GM15510 (cell line): ENCODE data around the gene PDCD11.

Experiments used
- POLR2A ChIP-seq: IDR thresholded peaks from 3 replicates; pipeline ENCODE4 v1.6.1; 2011; ENCODE audit warnings: borderline replicate concordance; ENCODE audit not compliant: insufficient read length; ENCODE audit errors: extremely low read depth

The PDCD11 gene

GRCh38 chr10:103479135-103479534, 82.7 kb downstream of the PDCD11 start, which contains the start of gene CALHM3:
Gene CALHM3, minus strand, starts transcription at chr10:103479240. Its CDS starts 208 bp downstream, at chr10:103479032.
- TF ChIP-seq POLR2A: no peak

- no peak for TF ChIP-seq POLR2A
These were observed 84.1 kb downstream of the PDCD11 start for GRCh38 chr10:103480521-103480920.

GRCh38 chr10:103481974-103482531, 85.6 kb downstream of the PDCD11 start:
- TF ChIP-seq POLR2A: no peak

DNA sequence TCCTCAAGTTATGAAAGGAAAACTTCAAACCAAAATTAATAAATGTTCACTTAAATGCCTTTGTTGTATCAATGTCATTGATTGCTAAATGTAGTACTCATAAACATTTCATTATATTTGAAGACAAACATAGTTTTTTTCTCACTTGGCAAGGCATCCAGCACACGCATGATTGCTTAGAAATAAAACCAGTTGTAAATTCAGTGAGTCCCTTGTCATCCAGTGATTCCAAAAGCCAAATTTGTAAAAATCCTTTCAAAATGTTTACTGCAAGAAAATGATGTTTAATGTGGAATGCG, 90.9 kb downstream of the PDCD11 start:
- TF ChIP-seq POLR2A: no peak

- no peak for TF ChIP-seq POLR2A
These were observed 94.5 kb downstream of the PDCD11 start for GRCh38 chr10:103490986-103491314.

- TF ChIP-seq POLR2A: no peak
These were observed 95.4 kb downstream of the PDCD11 start for GRCh38 chr10:103491729-103492364.

DNA sequence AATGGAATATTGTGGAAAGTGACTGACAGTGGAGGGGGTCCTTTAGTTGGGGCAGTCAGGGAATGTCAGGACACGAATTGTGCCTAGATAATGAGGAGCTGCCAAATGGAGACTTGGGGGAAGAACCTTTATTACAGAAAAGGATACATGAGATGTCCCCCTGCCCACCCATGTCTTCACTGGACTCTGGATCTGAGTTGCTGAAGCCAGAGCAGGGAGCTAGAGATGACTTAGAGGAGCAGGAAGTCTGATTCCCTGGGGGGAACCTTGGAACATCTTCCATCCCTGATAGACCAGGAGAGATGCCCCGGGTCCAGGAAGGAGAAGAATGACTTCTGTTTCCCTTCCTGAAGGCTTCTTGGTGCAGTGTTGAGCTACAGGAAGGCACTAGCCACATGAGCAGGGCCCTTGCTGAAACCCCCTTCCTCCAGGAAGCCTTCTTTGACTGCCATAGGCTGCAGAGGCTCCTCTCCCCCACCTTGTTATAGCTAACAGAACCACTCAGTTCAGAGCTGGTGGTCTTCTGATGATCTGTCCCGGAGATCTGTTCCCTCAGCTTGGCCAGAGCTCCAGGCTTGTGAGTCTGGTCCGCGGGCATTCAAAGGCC, 96.3 kb downstream of the PDCD11 start:
- TF ChIP-seq POLR2A: no peak

- no peak for TF ChIP-seq POLR2A
These were observed 97.0 kb downstream of the PDCD11 start, which contains the start of gene NEURL1 for GRCh38 chr10:103493362-103493915. Gene NEURL1, plus strand, starts transcription at chr10:103493705. Its CDS starts 683 bp downstream, at chr10:103494388.

DNA sequence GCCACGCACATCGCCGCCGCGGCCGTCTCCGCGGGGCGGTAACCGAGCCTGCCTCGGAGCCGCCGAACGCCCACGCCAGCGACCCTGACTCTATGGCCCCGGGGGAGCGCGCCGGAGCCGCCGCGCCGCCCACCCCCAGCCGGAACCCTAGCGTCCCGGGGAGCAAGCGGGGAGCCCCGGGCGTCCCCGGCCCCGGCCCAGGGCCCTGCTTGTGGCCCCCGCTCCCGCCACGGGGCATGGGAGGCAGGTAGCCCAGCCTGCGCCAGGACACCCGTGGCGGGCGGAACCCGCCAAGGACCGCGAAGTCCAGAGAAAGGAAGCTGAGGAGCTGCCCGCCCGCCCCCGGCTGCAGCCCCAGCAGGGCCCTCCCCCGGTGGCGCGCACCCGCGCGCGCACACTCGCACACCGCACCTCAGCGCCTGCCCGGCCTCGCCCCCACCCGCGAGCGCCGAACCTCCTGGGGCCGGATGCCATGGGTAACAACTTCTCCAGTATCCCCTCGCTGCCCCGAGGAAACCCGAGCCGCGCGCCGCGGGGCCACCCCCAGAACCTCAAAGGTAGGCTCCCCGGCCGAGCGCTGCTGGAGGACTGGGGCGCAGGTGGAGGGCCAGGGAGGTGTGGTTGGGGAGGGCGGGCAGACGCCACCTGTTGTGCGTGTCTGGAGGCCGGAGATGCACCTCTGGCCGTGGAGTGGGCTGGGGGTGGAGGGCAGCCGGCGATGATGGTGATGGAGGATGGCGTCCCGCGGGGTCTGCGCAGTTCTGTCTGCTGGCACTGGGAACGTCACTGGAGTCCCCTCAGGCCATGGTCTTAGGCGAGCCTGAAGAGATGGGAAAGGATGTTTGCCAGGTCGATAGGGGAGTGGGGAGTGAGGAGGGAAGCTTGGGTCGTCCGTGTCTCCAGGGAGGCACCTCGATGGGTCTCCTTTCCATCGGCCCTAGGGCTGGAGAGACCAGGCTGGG, 97.8 kb downstream of the PDCD11 start:
- TF ChIP-seq POLR2A: no peak

GRCh38 chr10:103495321-103495720, 98.9 kb downstream of the PDCD11 start:
- no peak for TF ChIP-seq POLR2A
